Measurements from ENCODE around the gene RPS2.

The RPS2 gene

GRCh38 chr16:1913327-1914083 is 51.1 kb downstream of the RPS2 start:
- DNase-seq = no peak
- Mint-ChIP-seq H3K27ac (no peak overlapping the region), H3K4me1 (no peaks in the 10 kb centered on the region), H3K36me3 (no peaks in the 10 kb centered on the region), H3K4me3 (no peak overlapping the region), H3K9me3 (no peaks in the 10 kb centered on the region), H3K27me3 (peaks cover 69% of the 10 kb centered on the region)
- CTCF ChIA-PET = no interaction called here

GRCh38 chr16:1912215-1912543 is 52.4 kb downstream of the RPS2 start:
- no peak for DNase-seq
- CTCF ChIA-PET = no interaction called here
- Mint-ChIP-seq H3K4me3 (no peak overlapping the region), H3K27me3 (peaks cover 69% of the 10 kb centered on the region), H3K9me3 (no peaks in the 10 kb centered on the region), H3K36me3 (no peaks in the 10 kb centered on the region), H3K27ac (no peak overlapping the region), H3K4me1 (no peaks in the 10 kb centered on the region)
